Body of pancreas (tissue), 4 donors: ENCODE results near the gene EN1. TPM values are rescaled to one million over a fixed set of nuclear protein-coding genes. Genes with fewer than 3 reads are reported as not detected.

ENCODE experiments used
- ATAC-seq: fragments of 150-250 bp; one replicate; pipeline ENCODE4 v1.9.1; 2016
- DNase-seq, 4 donors: peaks; one replicate each; pipeline ENCODE4 v3.0.0-alpha.2; 2019
- H3K27ac ChIP-seq, 4 donors: fragments of 200-600 bp; sonication (generic); 1 replicate in 3 of 4; 2 replicates in 1 of 4; pipeline versions ENCODE4 v1.5.1 to v1.6.1; 2016 to 2019; ENCODE audit warnings: mild to moderate bottlenecking in 1 of 4, mixed read lengths in 1 of 4, moderate library complexity in 1 of 4
- H3K27me3 ChIP-seq, 2 donors: fragments of 200-600 bp; sonication (generic); one replicate each; pipeline ENCODE4 v1.6.0; 2016; ENCODE audit warnings: mild to moderate bottlenecking in 1 of 2
- H3K36me3 ChIP-seq, 2 donors: fragments of 200-600 bp; sonication (generic); replicated peaks in 1 of 2; 2 replicates each; pipeline ENCODE4 v1.5.1; 2016; ENCODE audit warnings: low read depth in 2 of 2; ENCODE audit not compliant: insufficient read depth in 1 of 2
- H3K4me1 ChIP-seq: fragments of 200-600 bp; sonication (generic); one replicate; pipeline ENCODE4 v1.6.0; 2016
- H3K4me3 ChIP-seq, 2 donors: fragments of 200-600 bp; sonication (generic); 1 replicate in 1 of 2; 2 replicates in 1 of 2; pipeline ENCODE4 v1.5.1; 2016 to 2019
- H3K9me3 ChIP-seq, 3 donors: fragments of 200-600 bp; sonication (generic); 1 replicate in 2 of 3; 2 replicates in 1 of 3; pipeline ENCODE4 v1.5.1; 2016
- CTCF ChIP-seq, 7 experiments: fragments of 450-650 bp in 4 of 7; fragments of 200-600 bp in 3 of 7; sonication (generic) in 3 of 7; IDR thresholded peaks; one replicate each; pipeline ENCODE4 v1.5.1; 2016 to 2019; ENCODE audit warnings: antibody characterized with exemption in 7 of 7
- POLR2A ChIP-seq, 3 donors: fragments of 450-650 bp; IDR thresholded peaks; one replicate each; pipeline ENCODE4 v1.6.1; 2016; ENCODE audit warnings: antibody characterized with exemption in 3 of 3, mild to moderate bottlenecking in 2 of 3
- WGBS, 2 donors: methylation state at CpG; one replicate each; pipeline ENCODE4 v1.1.5; 2017; 5-methylcytosine and 5-hydroxymethylcytosine counted together
- intact Hi-C: fragments of 100-400 bp; cut with DNase I; formaldehyde crosslinking; loops from one replicate; pipeline ENCODE4 v1.15.1; 2023
- total RNA-seq, 2 donors: library from RNA; depleted of rRNA; stranded (reverse); fragments of >200 nt; gene quantifications; one replicate each; pipeline ENCODE4 v1.1.0, GENCODE V29; 2016

Gene EN1
- total RNA-seq, 2 donors from 2014 or later: not detected

- ATAC-seq: no peak
- no peak for DNase-seq
- Histone ChIP-seq H3K27ac (no peak overlapping the region), H3K36me3 (no peaks in the 10 kb centered on the region), H3K4me3 (no peak overlapping the region), H3K9me3 (no peaks in the 10 kb centered on the region), H3K27me3 (no peaks in the 10 kb centered on the region), H3K4me1 (no peaks in the 10 kb centered on the region)
- intact Hi-C loops: no loop called here
- 54 to 62% methylated on average over 8 of the region's 8 CpGs for WGBS, 2 donors
- TF ChIP-seq POLR2A (IDR thresholded peaks at IDR 0.05): no peak
- no peak for TF ChIP-seq CTCF (IDR thresholded peaks at IDR 0.05)
Measured at GRCh38 chr2:118813111-118813510, 34.3 kb downstream of the EN1 start.

- Histone ChIP-seq H3K36me3 (no peaks in the 10 kb centered on the region), H3K27me3 (no peaks in the 10 kb centered on the region), H3K4me1 (no peaks in the 10 kb centered on the region), H3K4me3 (no peak overlapping the region), H3K9me3 (no peaks in the 10 kb centered on the region), H3K27ac (no peak overlapping the region)
- ATAC-seq (no peak), DNase-seq (no peak)
- TF ChIP-seq POLR2A (IDR thresholded peaks at IDR 0.05): no peak
- TF ChIP-seq CTCF (IDR thresholded peaks at IDR 0.05): no peak
- intact Hi-C loops: no loop called here
- WGBS, 2 donors: 59 to 60% methylated on average over 6 of the region's 6 CpGs
Measured at GRCh38 chr2:118812552-118812951, 34.9 kb downstream of the EN1 start.

GRCh38 chr2:118811514-118812115 lies 35.8 kb downstream of the EN1 start:
- Histone ChIP-seq H3K36me3 (no peaks in the 10 kb centered on the region), H3K4me1 (no peaks in the 10 kb centered on the region), H3K27ac (no peak overlapping the region), H3K4me3 (no peak overlapping the region), H3K9me3 (no peaks in the 10 kb centered on the region), H3K27me3 (no peaks in the 10 kb centered on the region)
- WGBS, 2 donors: 43 to 48% methylated on average over 2 of the region's 2 CpGs
- TF ChIP-seq CTCF (IDR thresholded peaks at IDR 0.05) (no peak), POLR2A (IDR thresholded peaks at IDR 0.05) (no peak)
- intact Hi-C loops: no loop called here
- no peak for DNase-seq
- no peak for ATAC-seq

- no peak for DNase-seq
- no peaks in the 10 kb centered on the region for H3K36me3 ChIP-seq
- intact Hi-C loops: no loop called here
- no peaks in the 10 kb centered on the region for H3K9me3 ChIP-seq
- no peaks in the 10 kb centered on the region for H3K4me1 ChIP-seq
- WGBS, 2 donors: 85 to 89% methylated on average over 5 to 7 of the region's 7 CpGs
- TF ChIP-seq POLR2A (IDR thresholded peaks at IDR 0.05) (no peak), CTCF (IDR thresholded peaks at IDR 0.05) (no peak)
- H3K4me3 ChIP-seq: no peak overlapping the region
- no peaks in the 10 kb centered on the region for H3K27me3 ChIP-seq
- H3K27ac ChIP-seq: no peak overlapping the region
- ATAC-seq: no peak
Measured at GRCh38 chr2:118810766-118811165, 36.7 kb downstream of the EN1 start.

GRCh38 chr2:118808429-118808809 lies 39.0 kb downstream of the EN1 start:
- WGBS, 2 donors: 26 to 32% methylated on average over 13 to 16 of the region's 16 CpGs
- no peak for ATAC-seq
- intact Hi-C loops: no loop called here
- no peaks in the 10 kb centered on the region for H3K9me3 ChIP-seq
- no peak overlapping the region for H3K27ac ChIP-seq
- TF ChIP-seq POLR2A (IDR thresholded peaks at IDR 0.05): no peak
- no peak for TF ChIP-seq CTCF (IDR thresholded peaks at IDR 0.05)
- no peaks in the 10 kb centered on the region for H3K4me1 ChIP-seq
- no peaks in the 10 kb centered on the region for H3K36me3 ChIP-seq
- no peaks in the 10 kb centered on the region for H3K27me3 ChIP-seq
- H3K4me3 ChIP-seq: no peak overlapping the region
- DNase-seq: no peak
